GM19099 (cell line): Measurements from ENCODE around the gene KDM2B.

Experiments
- POLR2A ChIP-seq: IDR thresholded peaks from 3 replicates; pipeline ENCODE4 v1.6.1; 2011; ENCODE audit warnings: low read depth; ENCODE audit not compliant: insufficient read length; ENCODE audit errors: extremely low read depth

The KDM2B gene

GRCh38 chr12:121549075-121549474, 31.7 kb downstream of the KDM2B start:
- no peak for TF ChIP-seq POLR2A

- no peak for TF ChIP-seq POLR2A
Observed at GRCh38 chr12:121545480-121545879, 35.3 kb downstream of the KDM2B start.

- no peak for TF ChIP-seq POLR2A
Observed at GRCh38 chr12:121543786-121544185, 37.0 kb downstream of the KDM2B start.

GRCh38 chr12:121539908-121540307, 40.9 kb downstream of the KDM2B start:
- TF ChIP-seq POLR2A, result no peak

GRCh38 chr12:121538699-121539061, 42.1 kb downstream of the KDM2B start:
- TF ChIP-seq POLR2A, result no peak

GRCh38 chr12:121537814-121538698, 42.8 kb downstream of the KDM2B start:
- TF ChIP-seq POLR2A, result no peak

DNA sequence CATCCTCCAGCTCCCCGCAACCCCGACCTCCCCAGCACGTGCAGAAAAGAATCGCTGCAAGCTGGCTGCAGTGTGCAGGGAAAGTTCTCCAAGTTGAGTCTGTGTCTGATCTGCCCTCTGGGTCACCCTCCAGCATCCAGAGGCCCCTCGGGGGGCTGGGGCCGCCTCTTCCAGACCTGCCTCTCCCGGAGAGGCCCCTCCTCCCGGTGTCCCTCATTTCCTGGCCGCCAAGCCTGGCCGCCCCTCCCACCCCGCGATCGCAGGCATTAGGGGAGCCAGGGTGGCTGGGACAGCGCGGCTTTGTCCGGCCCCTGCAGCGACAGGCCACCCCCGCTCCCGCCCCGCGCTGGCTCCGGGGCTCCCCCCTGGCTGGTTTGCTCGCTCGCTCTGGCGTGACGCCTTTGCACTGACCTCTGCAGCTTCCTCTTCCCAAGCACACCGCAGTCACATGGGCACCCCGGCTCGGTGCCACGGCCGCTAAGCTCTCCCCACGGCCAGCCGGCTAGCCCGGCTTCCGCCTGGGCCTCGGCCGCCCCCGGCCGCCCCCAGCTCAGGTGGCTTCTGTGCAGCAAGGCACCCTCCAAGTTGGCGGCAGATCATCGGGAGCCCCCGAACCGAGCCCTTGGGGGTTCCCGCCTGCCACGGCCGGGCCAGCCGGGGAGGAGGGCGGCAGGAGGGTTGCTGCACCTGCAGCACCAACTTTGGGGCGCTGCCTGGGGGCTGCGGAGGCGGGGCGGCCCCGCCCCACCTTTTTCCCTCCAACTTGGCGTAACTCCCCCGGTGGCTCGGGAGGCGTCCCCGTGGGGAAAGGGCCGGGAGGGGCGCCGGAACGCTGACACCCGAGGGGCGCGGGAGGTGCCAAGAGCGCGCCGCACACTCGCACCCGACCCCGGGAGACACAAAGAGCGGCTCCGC, 43.7 kb downstream of the KDM2B start:
- peak; percentile 88 for TF ChIP-seq POLR2A

DNA sequence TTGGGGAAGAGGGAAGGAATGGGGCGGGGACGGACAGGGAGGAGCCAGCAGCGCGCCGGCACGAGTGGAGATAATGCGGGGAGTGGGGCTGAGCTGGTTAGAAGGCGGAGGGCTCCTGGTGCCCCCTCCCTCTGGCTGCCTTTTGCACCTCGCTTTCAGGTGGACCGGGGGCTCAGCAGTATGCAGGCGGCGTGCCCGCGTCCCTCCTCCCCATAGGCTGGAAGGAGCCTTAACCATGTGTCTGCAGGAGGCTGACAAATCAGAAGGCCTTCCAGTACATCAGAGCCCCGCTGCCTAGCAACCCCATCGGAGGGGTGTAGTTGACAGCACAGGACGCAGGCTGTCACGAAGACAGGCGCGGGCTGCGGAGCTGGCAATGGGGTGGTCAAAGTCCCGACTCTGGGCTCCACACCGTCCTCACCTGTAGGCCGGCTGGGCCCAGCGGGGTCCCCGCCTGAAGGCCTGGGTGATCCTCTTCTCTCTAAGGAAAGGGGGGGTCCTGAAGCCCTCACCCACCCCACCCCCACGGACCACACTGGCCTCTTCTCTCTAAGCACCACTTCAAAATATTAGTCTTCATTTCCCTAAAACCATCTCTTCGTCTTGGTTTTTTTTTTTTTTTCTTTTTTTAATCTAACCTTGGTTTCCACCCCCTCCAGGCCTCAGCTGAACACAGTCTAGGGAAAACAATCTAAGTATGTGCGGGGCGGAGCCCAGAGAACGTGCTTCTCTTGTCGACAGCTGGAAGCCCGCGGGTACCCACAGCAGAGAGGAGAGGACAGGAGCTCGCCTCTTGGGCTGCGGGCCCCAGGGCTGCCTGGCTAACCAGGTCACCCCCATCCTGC, 44.5 kb downstream of the KDM2B start:
- peak; percentile 18 for TF ChIP-seq POLR2A

DNA sequence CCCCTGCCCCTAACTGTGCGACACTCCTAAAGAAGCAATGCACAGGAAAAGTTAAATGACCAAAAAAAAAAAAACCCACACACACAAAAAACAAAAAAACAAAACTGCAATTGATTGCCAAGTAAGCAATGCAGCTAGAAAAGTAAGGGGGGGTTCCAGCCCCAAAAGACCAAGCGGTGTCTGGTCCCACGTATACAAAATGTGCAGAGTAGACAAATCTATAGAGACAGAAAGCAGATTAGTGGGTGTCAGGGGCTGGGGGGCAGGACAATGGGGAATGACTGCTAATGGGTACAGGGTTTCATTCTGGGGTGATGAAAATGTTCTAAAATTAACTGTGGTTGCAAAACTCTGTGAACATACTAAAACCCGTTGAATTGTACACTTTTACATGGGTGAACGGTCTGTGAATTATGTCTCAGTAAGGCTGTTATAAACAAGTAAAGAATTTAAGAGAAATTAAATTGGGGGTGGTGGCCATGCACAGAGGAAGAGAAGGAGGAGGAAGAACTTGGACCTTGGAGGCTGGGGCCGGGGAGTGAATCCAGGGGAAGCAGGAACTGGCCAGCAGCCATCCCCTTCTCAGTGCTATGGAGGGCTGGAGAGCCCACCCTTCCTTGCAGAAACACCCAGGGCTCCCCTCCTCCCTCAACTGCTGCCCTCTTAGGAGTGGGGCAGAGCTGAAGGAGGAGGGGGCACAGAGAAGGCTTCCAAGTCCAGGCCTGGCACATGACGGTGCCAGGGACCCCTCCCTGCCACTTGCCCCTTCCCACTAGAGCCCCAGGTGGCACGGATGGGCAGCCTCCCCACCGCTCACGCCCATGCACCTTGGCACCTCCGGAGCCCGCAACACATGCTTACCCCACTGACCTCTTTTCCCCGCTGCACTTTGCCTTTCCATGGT, 45.4 kb downstream of the KDM2B start:
- no peak for TF ChIP-seq POLR2A

DNA sequence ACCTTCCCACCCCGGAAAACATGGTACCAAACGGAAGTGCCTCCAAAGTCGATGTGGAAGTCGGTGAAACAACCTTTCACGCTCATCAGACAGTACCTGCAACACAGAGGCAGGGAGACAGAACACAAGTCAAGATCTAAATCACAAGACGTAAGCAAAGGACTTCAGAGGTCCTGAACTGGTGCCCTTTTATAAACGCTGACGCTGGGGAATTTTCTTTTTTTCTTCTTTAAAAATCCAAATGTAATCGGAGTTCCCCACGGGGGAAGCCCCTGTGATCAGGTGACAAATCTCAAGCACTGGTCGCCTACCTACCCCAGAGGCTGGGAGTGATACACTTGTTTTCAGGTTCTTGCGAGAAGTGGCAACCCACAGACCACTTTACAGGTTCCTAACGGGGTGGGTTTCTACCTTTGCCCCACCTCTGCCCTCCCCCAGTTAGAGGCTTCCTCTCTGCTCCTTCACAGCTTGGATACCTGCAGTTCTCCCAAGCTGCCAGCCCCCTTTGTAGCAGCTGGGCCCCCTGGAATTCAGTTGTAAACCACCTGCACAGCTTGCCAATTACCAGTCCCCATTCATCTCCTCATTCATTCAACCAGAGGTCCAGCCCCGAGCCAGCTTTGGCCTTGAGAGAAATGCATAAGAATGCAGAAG, 46.2 kb downstream of the KDM2B start:
- TF ChIP-seq POLR2A, result peak; percentile 65

- TF ChIP-seq POLR2A, result no peak
Observed at GRCh38 chr12:121533394-121534090, 47.3 kb downstream of the KDM2B start.

- TF ChIP-seq POLR2A, result no peak
Observed at GRCh38 chr12:121532503-121533393, 48.1 kb downstream of the KDM2B start.

DNA sequence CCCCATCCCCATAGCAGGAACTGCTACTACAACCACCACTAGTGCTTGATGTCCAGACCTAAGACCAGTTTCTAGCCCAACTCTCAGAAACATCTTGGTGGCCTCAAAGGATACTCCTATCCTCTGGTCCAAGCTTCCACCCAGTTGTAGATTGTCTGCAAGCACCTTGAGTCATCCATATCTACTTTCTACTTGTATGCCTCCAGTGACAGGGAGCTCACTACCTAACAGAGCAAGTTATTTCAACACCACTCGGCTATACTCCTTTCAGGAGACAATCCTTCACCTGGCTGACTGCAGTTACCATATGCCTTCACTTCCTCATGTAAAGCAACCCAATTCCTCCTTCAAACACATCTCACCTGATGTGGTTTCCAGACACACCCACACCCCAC, 49.5 kb downstream of the KDM2B start:
- TF ChIP-seq POLR2A, result no peak
